Astrocyte of the cerebellum (primary cell): ENCODE results near the gene CAD.

Experiments used
- DNase-seq: peaks from one replicate; pipeline ENCODE4 v3.0.0-alpha.2; 2011; ENCODE audit warnings: low read depth
- H3K4me3 ChIP-seq: 2 replicates; pipeline ENCODE4 v1.5.1; 2011; ENCODE audit warnings: mild to moderate bottlenecking, low read depth, low read length, moderate library complexity
- CTCF ChIP-seq: IDR thresholded peaks from 2 replicates; pipeline ENCODE4 v1.5.1; 2012; ENCODE audit warnings: low read length, low read depth, moderate library complexity, mild to moderate bottlenecking; ENCODE audit errors: missing control alignments
- in situ Hi-C: cut with HindIII; loops from 2 replicates; pipeline ENCODE4 v1.10.0; 2017; ENCODE audit warnings: low sequenced_read_pairs

The CAD gene

GRCh38 chr2:27288610-27289009 is 71.4 kb downstream of the CAD start:
- TF ChIP-seq CTCF = no peak
- in situ Hi-C loops = no loop called here
- no peak overlapping the region for H3K4me3 ChIP-seq
- no peak for DNase-seq

GRCh38 chr2:27290549-27290948 is 73.4 kb downstream of the CAD start:
- DNase-seq = no peak
- in situ Hi-C loops = no loop called here
- H3K4me3 ChIP-seq = no peak overlapping the region
- TF ChIP-seq CTCF = no peak

- H3K4me3 ChIP-seq = no peak overlapping the region
- in situ Hi-C loops = no loop called here
- no peak for TF ChIP-seq CTCF
- no peak for DNase-seq
These were observed 74.7 kb downstream of the CAD start for GRCh38 chr2:27291865-27292264.
